Activated CD8-positive, alpha-beta memory T cell treated with anti-CD3 and anti-CD28 coated beads, Interleukin-2, amount 10 ng/mL, durations not matched to agents 7 days and 5 days (primary cell): ENCODE measurements around the gene ARL5B. TPM values are rescaled to one million over a fixed set of nuclear protein-coding genes. Genes with fewer than 3 reads are reported as not detected.

Experiments used
- ATAC-seq: fragments of 150-1000 bp; cut with Tn5 transposase; one replicate; pipeline ENCODE4 v1.10.0; 2021; ENCODE audit warnings: moderate library complexity
- CTCF ChIA-PET: fragments of 350-600 bp; sonication (Branson Sonifier 250); formaldehyde crosslinking; loops from one replicate; lab custom pipeline; 2021; ENCODE audit warnings: antibody characterized with exemption; lab: Charles Lee
- DNase-seq: peaks from one replicate; pipeline ENCODE4 v3.0.0-alpha.2; 2020
- H3K27ac Mint-ChIP-seq: one replicate; pipeline ENCODE4 v1.8.0; 2021; ENCODE audit warnings: mild to moderate bottlenecking, mixed read lengths
- H3K27me3 Mint-ChIP-seq: one replicate; pipeline ENCODE4 v1.8.0; 2021; ENCODE audit warnings: mixed read lengths
- H3K36me3 Mint-ChIP-seq: one replicate; pipeline ENCODE4 v1.8.0; 2021; ENCODE audit warnings: mild to moderate bottlenecking, mixed read lengths
- H3K4me1 Mint-ChIP-seq: one replicate; pipeline ENCODE4 v1.8.0; 2021; ENCODE audit warnings: mixed read lengths
- H3K4me3 Mint-ChIP-seq: one replicate; pipeline ENCODE4 v1.8.0; 2021; ENCODE audit warnings: mild to moderate bottlenecking, moderate library complexity, mixed read lengths
- H3K9me3 Mint-ChIP-seq: one replicate; pipeline ENCODE4 v1.8.0; 2022; ENCODE audit warnings: low read depth, mixed read lengths
- total RNA-seq, 2 experiments: library from RNA; stranded (reverse); gene quantifications; one replicate each; pipeline ENCODE4 v1.2.3, GENCODE V29; 2021

The ARL5B gene
- total RNA-seq, 2 experiments from 2014 or later, result 10.6 to 12.2 TPM

- Mint-ChIP-seq H3K36me3 (no peaks in the 10 kb centered on the region), H3K4me1 (no peaks in the 10 kb centered on the region), H3K9me3 (no peaks in the 10 kb centered on the region), H3K4me3 (no peak overlapping the region), H3K27ac (no peak overlapping the region), H3K27me3 (peaks cover 6% of the 10 kb centered on the region)
- no peak for DNase-seq
- CTCF ChIA-PET, result no interaction called here
- no peak for ATAC-seq
Observed at GRCh38 chr10:18690541-18690940, 31.3 kb downstream of the ARL5B start.

DNA sequence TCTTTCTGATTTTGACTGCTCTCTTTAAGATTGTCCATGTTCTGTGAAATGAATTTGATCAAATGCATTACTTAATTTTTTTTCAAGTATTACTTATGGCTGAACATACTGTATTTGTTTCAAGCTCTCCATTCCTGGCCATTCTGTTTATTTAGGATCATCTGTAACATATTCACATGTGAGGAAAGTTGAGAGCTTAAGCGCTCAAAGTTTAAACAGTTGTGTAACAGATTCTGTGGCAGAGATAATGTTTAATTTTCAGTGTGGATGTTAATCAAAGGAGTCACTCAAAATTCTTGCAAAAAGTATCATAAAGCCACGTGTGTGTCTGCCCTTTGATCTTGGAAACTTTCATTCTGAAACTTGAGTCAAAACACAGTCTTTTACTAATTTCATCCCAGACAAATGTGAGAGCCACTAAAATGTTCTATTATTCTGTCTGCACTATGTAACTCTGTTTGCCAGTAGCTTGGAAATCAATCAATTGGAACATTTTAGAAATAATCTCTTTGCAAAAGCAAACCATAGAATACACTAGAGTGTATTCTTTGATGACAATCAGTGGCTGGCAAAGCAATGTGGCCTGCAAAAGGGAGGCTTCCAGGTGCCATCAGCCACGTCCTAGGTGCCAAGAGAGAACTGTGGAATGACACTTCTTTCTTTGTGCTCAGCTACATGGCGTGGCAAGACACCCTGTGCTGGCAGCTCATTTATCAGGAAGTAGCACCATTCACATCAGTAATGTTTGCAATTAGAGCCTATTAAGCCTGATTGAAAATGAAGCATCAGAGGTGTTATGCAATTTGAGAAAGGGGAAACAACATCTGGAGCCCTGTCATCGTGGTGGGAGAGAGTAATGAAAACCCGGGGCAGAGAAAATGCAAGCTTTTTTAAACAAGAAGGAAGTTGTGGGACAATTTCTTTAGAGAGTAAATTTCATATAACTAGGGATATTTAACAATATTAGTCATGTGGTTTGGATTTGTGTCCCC, 40.9 kb downstream of the ARL5B start:
- no peaks in the 10 kb centered on the region for H3K27me3 Mint-ChIP-seq
- H3K4me1 Mint-ChIP-seq, result no peaks in the 10 kb centered on the region
- no peak overlapping the region for H3K27ac Mint-ChIP-seq
- no peaks in the 10 kb centered on the region for H3K36me3 Mint-ChIP-seq
- no peak for DNase-seq
- no peaks in the 10 kb centered on the region for H3K9me3 Mint-ChIP-seq
- CTCF ChIA-PET, result no interaction called here
- H3K4me3 Mint-ChIP-seq, result no peak overlapping the region
- ATAC-seq, result no peak

DNA sequence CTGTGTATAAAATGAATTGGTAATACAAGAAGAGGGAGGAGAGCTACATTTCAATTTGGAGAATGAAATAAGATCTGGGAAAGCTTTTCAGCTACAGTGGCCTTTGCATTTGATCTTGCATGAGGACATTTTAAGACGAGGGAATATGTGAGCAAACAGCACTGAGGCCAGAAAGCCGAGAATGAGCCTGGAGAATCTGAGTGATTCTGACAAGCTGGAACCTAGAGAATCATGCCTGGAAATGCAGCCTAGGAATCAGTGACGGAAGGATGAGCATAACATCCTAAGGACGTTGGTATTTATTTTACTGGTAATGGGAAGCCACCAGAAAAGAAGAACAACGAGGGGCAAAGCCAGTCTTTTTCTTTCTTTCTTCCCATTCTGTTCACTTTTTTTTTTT, 44.3 kb downstream of the ARL5B start:
- DNase-seq, result no peak
- CTCF ChIA-PET, result no interaction called here
- H3K4me3 Mint-ChIP-seq, result no peak overlapping the region
- no peaks in the 10 kb centered on the region for H3K36me3 Mint-ChIP-seq
- H3K9me3 Mint-ChIP-seq, result no peaks in the 10 kb centered on the region
- H3K27me3 Mint-ChIP-seq, result no peaks in the 10 kb centered on the region
- no peak overlapping the region for H3K27ac Mint-ChIP-seq
- H3K4me1 Mint-ChIP-seq, result no peaks in the 10 kb centered on the region
- ATAC-seq, result no peak

DNA sequence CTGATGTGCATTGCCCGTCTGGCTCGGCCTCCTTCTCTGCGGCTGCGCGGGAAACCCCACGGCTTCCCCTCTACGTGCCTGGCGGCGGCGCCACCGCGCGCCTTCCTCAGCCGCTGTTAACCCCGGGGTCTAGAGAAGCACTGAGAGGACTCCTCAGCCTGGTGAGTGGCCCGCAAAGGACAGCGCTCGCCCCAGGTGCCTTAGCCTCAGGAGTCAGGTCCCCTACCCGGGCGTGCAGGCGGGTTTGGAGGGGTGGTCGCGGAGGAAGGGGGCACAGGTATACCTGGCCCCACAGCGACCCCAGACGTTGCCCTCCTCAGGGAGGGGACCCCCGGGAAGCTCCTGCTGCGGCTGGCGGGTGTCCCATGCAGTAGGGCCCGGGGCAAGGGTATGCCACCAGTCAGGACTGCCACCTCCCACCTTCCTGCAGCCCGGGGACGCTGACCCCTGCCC, 51.0 kb downstream of the ARL5B start:
- no peak for DNase-seq
- Mint-ChIP-seq H3K4me1 (no peaks in the 10 kb centered on the region), H3K27ac (no peak overlapping the region), H3K9me3 (no peaks in the 10 kb centered on the region), H3K4me3 (no peak overlapping the region), H3K27me3 (no peaks in the 10 kb centered on the region), H3K36me3 (no peaks in the 10 kb centered on the region)
- no peak for ATAC-seq
- CTCF ChIA-PET, result no interaction called here

DNA sequence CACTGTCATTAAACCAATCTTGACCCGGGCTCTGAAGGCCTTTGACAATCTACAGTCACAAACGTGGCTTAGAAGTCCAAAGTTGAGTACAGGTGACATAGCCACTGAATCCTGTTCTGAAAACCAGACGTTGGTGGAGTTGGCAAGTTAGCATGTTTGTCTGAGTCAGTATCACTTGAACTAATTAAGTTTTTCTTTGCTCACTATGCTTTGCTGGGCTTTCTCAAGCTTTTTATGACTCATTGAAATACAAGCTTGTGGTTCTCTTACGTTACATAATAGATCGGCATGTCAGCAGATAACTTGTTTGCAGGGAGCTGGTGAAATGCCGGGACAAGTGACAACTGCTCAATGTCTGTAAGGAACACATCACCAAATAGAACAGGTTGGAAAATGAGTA, 53.8 kb downstream of the ARL5B start:
- H3K4me3 Mint-ChIP-seq, result no peak overlapping the region
- H3K4me1 Mint-ChIP-seq, result no peaks in the 10 kb centered on the region
- DNase-seq (no peak), ATAC-seq (no peak)
- no peaks in the 10 kb centered on the region for H3K27me3 Mint-ChIP-seq
- CTCF ChIA-PET, result no interaction called here
- no peak overlapping the region for H3K27ac Mint-ChIP-seq
- no peaks in the 10 kb centered on the region for H3K9me3 Mint-ChIP-seq
- no peaks in the 10 kb centered on the region for H3K36me3 Mint-ChIP-seq

DNA sequence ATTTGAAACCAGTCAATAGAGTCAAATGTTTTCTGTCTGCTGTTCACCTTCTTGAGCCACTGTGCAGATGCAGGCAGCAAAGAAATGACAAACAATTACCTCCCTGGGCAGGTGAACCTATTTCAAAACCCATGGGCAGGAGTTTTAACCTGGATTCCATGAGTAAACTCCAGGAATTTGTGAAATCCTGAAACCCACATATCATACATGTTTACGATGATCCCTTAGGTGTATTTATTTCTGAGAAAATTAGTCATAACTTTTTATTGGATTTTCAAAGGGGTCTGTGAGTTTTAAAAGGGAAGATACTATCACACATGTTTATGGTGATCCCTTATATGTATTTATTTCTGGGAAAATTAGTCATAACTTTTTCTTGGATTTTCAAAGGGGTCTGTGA, 59.8 kb downstream of the ARL5B start:
- ATAC-seq (no peak), DNase-seq (no peak)
- CTCF ChIA-PET, result no interaction called here
- H3K27ac Mint-ChIP-seq, result no peak overlapping the region
- H3K4me1 Mint-ChIP-seq, result no peaks in the 10 kb centered on the region
- H3K9me3 Mint-ChIP-seq, result no peaks in the 10 kb centered on the region
- no peak overlapping the region for H3K4me3 Mint-ChIP-seq
- H3K36me3 Mint-ChIP-seq, result no peaks in the 10 kb centered on the region
- H3K27me3 Mint-ChIP-seq, result no peaks in the 10 kb centered on the region

DNA sequence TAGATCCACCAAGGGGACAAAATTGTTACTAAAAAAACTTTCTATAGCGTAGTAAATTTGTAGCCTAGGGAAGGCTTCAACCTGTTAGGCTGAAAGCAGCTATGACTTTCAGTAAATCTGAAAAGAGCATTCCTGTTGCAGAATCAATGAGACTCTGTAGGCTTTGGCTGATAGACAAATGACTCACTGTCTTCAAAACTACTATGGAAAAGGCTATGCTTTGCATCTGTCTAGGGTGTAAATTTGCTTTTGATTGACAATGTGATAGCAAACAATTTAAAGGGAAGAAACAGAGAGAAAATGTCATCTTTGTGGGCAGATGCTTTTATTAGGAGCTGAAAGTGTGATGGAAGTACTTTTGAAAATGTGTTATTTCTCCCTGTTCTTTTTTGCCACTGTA, 60.6 kb downstream of the ARL5B start:
- no peaks in the 10 kb centered on the region for H3K27me3 Mint-ChIP-seq
- H3K27ac Mint-ChIP-seq, result no peak overlapping the region
- CTCF ChIA-PET, result no interaction called here
- H3K36me3 Mint-ChIP-seq, result no peaks in the 10 kb centered on the region
- H3K4me1 Mint-ChIP-seq, result no peaks in the 10 kb centered on the region
- DNase-seq (no peak), ATAC-seq (no peak)
- H3K4me3 Mint-ChIP-seq, result no peak overlapping the region
- H3K9me3 Mint-ChIP-seq, result no peaks in the 10 kb centered on the region

GRCh38 chr10:18721067-18721466, 61.8 kb downstream of the ARL5B start:
- H3K4me1 Mint-ChIP-seq, result no peaks in the 10 kb centered on the region
- H3K27me3 Mint-ChIP-seq, result no peaks in the 10 kb centered on the region
- CTCF ChIA-PET, result no interaction called here
- H3K27ac Mint-ChIP-seq, result no peak overlapping the region
- DNase-seq (no peak), ATAC-seq (no peak)
- H3K9me3 Mint-ChIP-seq, result no peaks in the 10 kb centered on the region
- no peak overlapping the region for H3K4me3 Mint-ChIP-seq
- H3K36me3 Mint-ChIP-seq, result no peaks in the 10 kb centered on the region

DNA sequence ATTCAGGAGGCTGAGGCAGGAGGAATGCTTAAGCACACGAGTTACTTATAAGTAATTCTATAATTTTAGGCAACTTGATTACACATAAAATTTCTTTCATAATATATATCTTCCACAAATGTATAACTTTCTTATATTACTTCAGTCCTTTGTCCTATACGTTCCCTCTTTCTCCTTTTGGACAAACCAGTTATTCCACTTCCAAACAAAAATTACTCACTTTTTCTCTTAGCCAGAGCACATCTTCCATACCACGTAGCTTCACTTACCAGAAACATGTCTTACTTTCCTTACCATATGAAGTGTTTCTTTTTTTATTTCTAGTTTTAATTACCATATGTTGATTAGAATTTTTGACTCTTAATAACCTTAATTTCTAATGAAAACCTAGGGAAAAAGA, 64.6 kb downstream of the ARL5B start:
- no peaks in the 10 kb centered on the region for H3K4me1 Mint-ChIP-seq
- H3K27me3 Mint-ChIP-seq, result no peaks in the 10 kb centered on the region
- no peak overlapping the region for H3K4me3 Mint-ChIP-seq
- no peak for ATAC-seq
- DNase-seq, result no peak
- H3K9me3 Mint-ChIP-seq, result no peaks in the 10 kb centered on the region
- CTCF ChIA-PET, result no interaction called here
- H3K27ac Mint-ChIP-seq, result no peak overlapping the region
- H3K36me3 Mint-ChIP-seq, result no peaks in the 10 kb centered on the region

Other genes with a start within 250 kb of the ARL5B start
- gene NSUN6, start 7.8 kb upstream of the ARL5B start, total RNA-seq, result 10 to 100 TPM; 19.0 to 24.9 TPM